GM19238 (cell line): ENCODE results near the gene MBP.
A peak's percentile ranks its signal among the peaks of the same experiment; 100 is the strongest.

Experiments
- DNase-seq: peaks from one replicate; pipeline ENCODE4 v3.0.0; 2011; ENCODE audit warnings: low spot score; ENCODE audit not compliant: insufficient read length

The MBP gene

GRCh38 chr18:77086656-77087392, 45.8 kb downstream of the MBP start:
- no peak for DNase-seq

DNA sequence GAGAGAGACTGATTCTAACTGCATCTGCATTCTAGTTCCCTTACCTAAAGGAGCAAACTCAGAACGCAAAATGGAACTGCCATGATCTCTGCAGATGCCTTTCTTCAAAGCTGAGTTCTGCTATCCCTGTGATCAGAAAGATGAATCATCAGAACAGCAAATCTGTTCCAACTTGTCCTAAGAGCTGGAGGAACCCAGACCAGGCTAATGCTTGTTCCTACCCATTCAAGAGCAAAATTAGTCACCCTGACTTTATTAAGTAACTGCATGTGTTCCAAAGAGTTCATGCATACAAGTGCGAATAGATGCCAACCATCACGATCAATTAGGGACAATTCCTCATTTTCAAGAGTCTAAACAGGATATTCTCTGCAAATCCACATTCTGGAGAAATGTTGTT, 46.5 kb downstream of the MBP start:
- no peak for DNase-seq

DNA sequence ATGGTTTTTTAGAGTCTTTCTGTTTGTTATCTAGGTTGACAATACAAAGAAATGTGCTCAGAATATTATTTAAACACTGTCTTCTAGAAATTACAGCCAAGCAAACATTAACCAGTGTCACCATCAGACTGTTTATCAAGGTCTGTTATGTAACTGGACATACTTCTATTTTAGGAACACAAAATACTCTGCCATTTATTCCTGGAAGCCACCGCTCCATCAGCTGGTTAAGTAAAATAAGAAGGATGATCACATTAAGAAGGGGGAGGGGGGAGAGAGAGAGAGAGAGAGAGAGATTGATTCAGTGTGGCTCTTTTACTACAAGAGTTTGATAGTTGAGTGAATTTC, 47.9 kb downstream of the MBP start:
- no peak for DNase-seq

GRCh38 chr18:77082316-77082955, 50.1 kb downstream of the MBP start:
- DNase-seq = no peak

DNA sequence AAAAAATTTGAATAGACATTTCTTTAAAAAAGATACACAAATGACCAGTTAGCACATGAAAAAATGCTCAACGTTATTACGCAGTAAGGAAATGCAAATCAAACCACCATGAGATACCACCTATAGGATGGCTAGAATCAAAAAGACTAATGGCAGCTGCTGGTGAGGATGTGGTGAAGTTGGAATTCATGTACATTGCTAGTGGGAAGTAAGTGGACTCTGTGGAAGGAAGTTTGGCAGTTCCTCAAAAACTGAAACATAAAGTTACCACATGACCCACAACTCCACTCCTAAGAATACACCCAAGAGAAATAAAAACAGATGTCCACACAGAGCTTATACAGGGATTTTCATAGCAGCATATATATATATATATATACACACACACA, 51.2 kb downstream of the MBP start:
- no peak for DNase-seq

GRCh38 chr18:77079954-77080682, 52.5 kb downstream of the MBP start:
- peak; percentile 51 for DNase-seq

GRCh38 chr18:77079088-77079487, 53.5 kb downstream of the MBP start:
- DNase-seq = no peak

DNA sequence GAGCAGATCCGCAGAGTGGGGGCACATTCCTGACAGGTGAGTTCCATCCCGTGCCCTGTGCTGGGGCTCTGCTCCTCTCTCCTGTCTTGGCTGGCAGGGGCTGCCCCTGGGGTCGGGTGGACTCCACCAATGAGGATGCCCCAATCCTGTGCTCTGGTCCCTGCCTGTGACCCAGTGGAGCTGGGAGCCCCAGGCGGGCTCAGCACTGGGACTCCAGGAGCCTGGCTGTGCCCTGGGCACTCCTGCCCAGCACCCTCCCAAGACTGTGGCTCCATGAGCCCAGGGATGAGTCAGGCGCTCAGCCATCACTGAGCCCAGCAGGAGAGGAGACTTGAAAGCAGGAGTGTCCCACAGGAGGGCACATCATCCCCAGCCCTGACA, 53.9 kb downstream of the MBP start:
- DNase-seq = no peak

- DNase-seq = no peak
Observed at GRCh38 chr18:77077941-77078689, 54.5 kb downstream of the MBP start.

DNA sequence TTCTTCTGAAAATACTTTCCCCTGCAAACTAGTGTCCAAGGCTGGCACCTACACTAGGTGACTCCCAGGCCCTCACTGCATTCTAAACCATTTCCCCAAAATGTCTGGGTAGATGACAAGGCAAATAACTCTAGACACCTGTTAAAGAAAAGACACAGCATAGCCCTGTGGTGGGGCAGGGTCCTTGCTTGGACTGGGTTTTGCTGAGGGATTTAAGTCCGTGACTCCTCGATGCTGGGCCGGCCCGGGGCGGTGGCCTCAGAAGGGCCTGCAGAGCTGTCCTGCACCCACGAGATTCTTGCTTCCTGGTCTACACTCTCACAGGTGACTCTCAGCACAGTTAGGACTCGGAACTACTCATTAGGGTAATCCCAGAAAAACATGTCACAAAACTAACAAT, 55.2 kb downstream of the MBP start:
- no peak for DNase-seq

DNA sequence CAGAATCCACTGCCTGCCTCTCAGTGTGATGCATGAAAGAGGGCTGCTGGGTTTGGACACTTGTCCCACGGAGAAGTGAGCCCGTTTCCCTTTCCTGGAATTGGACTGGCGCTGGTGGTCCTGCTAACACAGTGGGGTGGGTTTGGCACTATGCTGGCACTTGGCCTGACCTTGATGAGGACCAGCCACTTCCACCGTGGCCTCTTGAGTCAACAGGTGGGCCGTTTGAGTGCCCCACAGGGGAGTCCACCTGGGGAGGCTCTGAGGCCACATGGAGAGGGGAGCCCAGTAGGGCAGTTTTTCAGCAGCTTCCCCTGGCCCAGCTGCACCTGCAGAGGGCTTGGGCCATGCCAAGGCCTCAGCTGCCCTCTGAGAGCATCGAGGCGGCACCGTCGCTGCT, 56.5 kb downstream of the MBP start:
- DNase-seq = no peak

DNA sequence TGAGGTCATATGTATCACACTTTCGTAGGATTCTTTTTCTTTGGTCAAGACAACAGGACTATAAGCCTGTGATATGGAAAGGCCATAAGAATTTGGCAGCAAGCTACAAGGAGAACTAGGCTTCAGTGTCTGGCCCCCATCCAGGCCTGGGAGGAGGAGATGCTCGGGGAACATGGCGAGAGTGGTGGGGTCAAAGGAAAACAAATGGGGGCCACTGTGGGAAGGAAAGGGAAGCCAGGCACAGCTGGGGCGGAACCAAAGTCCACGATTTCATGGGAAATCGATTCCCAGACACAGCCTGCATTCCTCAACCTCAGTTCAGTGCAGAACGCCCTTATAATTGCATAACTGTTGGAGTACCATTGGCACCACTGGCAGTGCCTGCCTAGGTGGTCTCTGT, 58.2 kb downstream of the MBP start:
- DNase-seq = no peak

DNA sequence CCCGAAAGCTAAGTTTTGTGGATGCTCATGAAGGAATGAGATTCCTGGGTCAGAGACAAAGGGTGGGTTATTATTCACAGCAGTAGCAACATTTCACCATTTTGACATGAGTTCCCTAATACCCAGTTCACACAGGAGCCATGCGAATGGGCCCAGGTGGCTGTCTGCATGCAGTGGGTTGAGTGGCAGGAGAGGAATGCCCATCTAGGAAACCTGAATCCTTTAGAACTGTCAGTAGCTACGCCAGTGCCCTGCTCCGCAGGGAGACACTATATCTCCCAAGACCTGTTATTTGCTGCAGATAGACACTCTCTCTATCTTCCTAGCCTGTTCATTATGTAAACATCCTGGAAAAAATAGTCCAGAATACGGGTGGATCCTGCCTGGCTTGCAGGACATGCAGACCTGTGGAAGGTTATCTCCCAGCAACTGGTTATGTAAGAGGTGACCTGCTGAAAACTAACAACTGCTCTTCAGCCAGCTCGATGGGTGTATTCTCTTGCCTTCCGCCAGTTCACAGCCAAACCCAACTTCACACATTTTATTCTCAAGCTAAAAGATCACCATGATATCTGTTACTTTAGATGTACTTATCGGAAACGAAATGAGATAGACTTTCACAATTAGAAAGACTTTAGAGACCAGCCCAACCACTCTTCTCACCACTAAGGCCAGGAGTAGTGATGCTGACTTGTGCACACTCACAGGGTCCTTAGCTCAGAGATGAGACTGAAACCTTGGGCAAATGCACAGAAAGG, 59.1 kb downstream of the MBP start:
- DNase-seq = no peak

GRCh38 chr18:77072566-77072965, 60.0 kb downstream of the MBP start:
- no peak for DNase-seq

DNA sequence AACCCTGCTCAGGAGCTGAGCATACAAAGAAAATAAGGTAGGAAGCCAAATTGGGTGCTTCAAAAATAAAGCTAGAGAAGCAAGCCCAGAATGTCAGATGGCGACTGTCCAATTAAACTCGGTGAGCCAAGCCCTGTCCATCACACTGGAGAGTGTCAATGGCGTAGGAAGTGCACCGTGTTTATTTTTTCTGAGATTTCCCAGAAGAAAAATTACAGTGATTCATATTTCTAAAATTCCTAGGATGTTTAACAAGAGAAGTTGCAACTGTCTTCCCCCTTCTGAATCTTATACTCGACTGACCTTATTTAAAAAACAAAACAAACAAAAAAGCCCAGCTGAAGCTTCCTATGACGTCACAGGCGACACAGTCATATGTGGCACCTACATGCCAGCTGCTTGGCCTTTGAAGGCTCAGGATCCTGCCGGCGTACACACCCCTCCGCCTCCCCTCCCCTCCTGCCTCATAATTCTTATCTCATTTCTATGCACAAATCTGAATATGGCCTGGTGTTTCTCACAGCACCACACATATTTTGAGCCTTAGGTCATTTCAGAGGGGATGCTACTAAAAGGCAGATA, 60.8 kb downstream of the MBP start:
- no peak for DNase-seq

- no peak for DNase-seq
Observed at GRCh38 chr18:77071061-77071460, 61.5 kb downstream of the MBP start.

DNA sequence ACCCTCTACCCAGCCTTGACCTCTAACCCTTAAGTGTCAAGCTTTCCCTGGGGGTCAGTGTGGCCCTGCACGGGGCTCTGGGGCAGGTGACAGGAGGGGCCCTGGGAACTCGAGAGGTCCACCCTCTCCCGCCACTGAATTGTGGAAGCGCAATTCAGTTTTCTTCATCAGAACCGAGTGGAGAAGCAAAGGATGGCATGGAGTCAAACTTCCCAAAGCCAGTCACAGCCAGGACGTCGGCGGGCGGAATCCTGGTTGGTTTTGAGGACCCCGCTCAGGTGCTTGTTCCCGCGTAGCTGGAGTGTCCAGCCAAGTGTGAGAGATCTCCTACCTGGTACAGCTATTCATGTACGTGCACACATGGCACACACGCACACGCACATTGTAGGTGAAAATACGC, 62.0 kb downstream of the MBP start:
- no peak for DNase-seq

GRCh38 chr18:77069931-77070330, 62.7 kb downstream of the MBP start:
- DNase-seq = no peak

- DNase-seq = no peak
Observed at GRCh38 chr18:77069482-77069881, 63.1 kb downstream of the MBP start.

DNA sequence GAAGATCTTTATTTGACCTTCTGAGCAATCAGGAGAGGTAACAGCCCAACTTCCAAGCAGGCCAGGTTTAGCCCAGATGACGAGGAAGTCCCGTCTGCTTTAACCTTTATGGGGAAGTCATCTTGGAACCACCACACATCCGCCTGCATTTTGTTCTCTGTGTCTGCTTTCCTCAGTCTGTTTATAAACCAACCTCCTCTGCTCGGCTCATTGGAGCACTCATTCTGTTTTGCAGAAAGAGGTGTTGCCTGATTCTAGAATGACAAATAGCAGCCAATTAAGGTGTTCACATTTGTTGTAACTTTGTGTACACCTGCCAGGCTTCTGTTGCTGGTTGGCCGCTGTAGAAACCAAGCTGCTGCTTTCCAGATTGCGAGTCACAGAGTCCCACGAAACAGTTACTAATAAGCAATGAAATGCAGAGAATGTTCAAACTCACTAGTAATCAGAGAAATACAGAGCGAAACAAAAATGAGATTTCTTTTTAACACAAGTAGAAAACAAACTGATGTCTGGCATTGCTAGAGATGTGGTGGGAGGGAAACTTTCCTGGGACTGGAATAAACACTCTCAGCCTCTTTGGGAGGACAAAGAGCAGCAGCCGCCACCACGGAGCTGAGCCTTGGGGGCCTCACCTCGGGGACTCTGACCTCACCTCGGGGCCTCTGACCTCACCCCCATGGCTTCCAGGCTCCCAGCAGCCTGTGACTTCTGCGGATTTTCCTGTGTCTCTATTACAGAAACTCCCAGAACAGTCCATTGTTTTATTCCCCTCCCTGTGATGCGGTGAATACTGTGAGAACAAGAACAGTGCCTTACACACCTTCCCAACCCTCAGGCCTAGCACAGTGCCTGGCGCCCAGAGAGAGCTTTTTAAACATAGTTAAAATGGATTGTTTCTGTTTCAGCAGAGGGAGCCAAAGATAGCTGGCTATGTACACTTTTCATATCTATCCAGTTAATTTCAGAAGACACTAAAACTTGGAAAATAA, 64.0 kb downstream of the MBP start:
- DNase-seq = no peak
